Naive thymus-derived CD8-positive, alpha-beta T cell (primary cell): Measurements from ENCODE around the gene LRRC25. TPM values are rescaled to one million over a fixed set of nuclear protein-coding genes. Genes with fewer than 3 reads are reported as not detected.

Experiments
- ATAC-seq, 2 donors: fragments of 150-1000 bp; cut with Tn5 transposase in 1 of 2; sonication (Bioruptor Pico), chemical (Tn5 transposase) in 1 of 2; 1 replicate in 1 of 2; 2 replicates in 1 of 2; pipeline ENCODE4 v1.10.0; 2021; ENCODE audit warnings: mild to moderate bottlenecking in 2 of 2, moderate library complexity in 2 of 2
- POLR2A ChIA-PET: fragments of 350-600 bp; sonication (Branson Sonifier 250); formaldehyde crosslinking; loops from one replicate; lab custom pipeline; 2021; ENCODE audit warnings: antibody characterized with exemption; lab: Charles Lee
- DNase-seq, 10 donors: peaks; one replicate each; pipeline versions ENCODE4 v3.0.0 to v3.0.0-alpha.2; 2020 to 2022
- H3K27ac Mint-ChIP-seq, 10 donors: one replicate each; pipeline ENCODE4 v1.8.0; 2020 to 2022; ENCODE audit warnings: mild to moderate bottlenecking in 10 of 10, mixed read lengths in 10 of 10, moderate library complexity in 4 of 10, inconsistent platforms in 1 of 10
- H3K27me3 Mint-ChIP-seq, 5 donors: one replicate each; pipeline ENCODE4 v1.8.0; 2021 to 2022; ENCODE audit warnings: mixed read lengths in 5 of 5
- H3K36me3 Mint-ChIP-seq, 3 donors: one replicate each; pipeline ENCODE4 v1.8.0; 2020 to 2022; ENCODE audit warnings: mixed read lengths in 3 of 3, mild to moderate bottlenecking in 2 of 3, inconsistent platforms in 1 of 3
- H3K4me1 Mint-ChIP-seq, 4 donors: one replicate each; pipeline ENCODE4 v1.8.0; 2021 to 2022; ENCODE audit warnings: mixed read lengths in 4 of 4
- H3K4me3 Mint-ChIP-seq, 10 donors: one replicate each; pipeline ENCODE4 v1.8.0; 2020 to 2022; ENCODE audit warnings: mild to moderate bottlenecking in 10 of 10, mixed read lengths in 10 of 10, moderate library complexity in 6 of 10, inconsistent platforms in 1 of 10
- H3K9me3 Mint-ChIP-seq, 9 donors: one replicate each; pipeline ENCODE4 v1.8.0; 2020 to 2022; ENCODE audit warnings: mixed read lengths in 9 of 9, mild to moderate bottlenecking in 3 of 9, inconsistent platforms in 1 of 9, moderate library complexity in 1 of 9
- polyA plus RNA-seq, 3 donors: library from polyadenylated mRNA; unstranded; fragments of 300-500 nt; fragmentation: Illumina TruSeq; gene quantifications; one replicate each; pipeline ENCODE4 v1.2.3, GENCODE V29; 2021
- total RNA-seq, 8 experiments: library from RNA in 2 of 8; stranded (reverse) in 2 of 8; gene quantifications; one replicate each; pipeline ENCODE4 v1.2.3 and lab custom pipeline; 2021 to 2026

Gene LRRC25
- total and polyA plus RNA-seq, 5 experiments from 2014 or later: 0.13 to 0.39 (median 0.21) TPM; not detected in 1

DNA sequence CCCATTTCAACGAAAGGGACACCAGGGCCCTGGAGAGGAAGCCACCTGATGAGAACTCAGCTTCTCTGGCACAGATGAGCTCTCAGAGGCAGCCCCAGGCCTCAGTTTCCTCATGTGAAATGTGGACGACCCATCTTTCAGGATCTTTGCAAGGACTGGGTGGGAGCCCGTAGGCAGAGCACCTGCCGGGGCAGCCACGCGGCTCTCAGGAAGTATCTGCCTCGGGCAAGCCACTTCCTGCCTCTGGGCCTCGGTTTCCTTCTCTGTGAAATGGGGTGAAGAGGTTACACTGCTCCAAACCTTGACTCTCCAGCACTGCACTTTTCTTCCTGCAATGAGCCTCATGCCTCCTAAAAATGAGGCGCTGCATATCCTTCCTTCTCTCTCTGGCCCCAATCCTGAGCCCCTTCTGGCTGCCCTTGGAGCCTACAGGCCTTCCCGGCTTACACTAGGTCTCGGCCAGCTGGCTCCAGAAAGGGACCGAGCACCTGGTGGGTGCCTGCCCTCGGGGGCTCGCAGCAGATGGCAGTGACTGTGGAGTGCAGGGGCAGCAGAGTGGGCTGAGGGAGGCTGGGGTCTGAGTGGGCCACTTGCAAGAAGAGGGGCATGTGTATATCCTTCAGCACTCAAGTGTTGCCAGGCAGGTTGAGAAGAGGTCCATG lies 25.2 kb upstream of the LRRC25 start:
- H3K9me3 Mint-ChIP-seq: no peaks in the 10 kb centered on the region
- peak overlapping the region in 7 of 10 donors; percentile 35 to 95 (median 70) for H3K27ac Mint-ChIP-seq
- ATAC-seq (no peak), DNase-seq (no peak)
- H3K4me3 Mint-ChIP-seq: peak overlapping the region in 9 of 10 donors; percentile 12 to 92 (median 50)
- H3K36me3 Mint-ChIP-seq: no peaks in the 10 kb centered on the region
- POLR2A ChIA-PET: interaction anchor here (1.0 to 4.6 kb wide), 4 partner anchors 9 to 142 kb away, joined by 3 to 33 read pairs (median 4); partner anchors contain the start of gene JUND
- peaks cover 32 to 76% (median 73%) of the 10 kb centered on the region in 4 donors for H3K4me1 Mint-ChIP-seq
- H3K27me3 Mint-ChIP-seq: peaks cover 0 to 10% (median 0%) of the 10 kb centered on the region in 5 donors

GRCh38 chr19:18421371-18421959 lies 24.0 kb upstream of the LRRC25 start:
- no peaks in the 10 kb centered on the region for H3K36me3 Mint-ChIP-seq
- H3K4me1 Mint-ChIP-seq: peaks cover 36 to 81% (median 78%) of the 10 kb centered on the region in 4 donors
- ATAC-seq (no peak), DNase-seq (no peak)
- POLR2A ChIA-PET: interaction anchor here (1.0 to 4.6 kb wide), 4 partner anchors 8 to 141 kb away, joined by 3 to 33 read pairs (median 4); partner anchors contain the start of gene JUND
- H3K9me3 Mint-ChIP-seq: no peaks in the 10 kb centered on the region
- peak overlapping the region in 9 of 10 donors; percentile 62 to 95 (median 85) for H3K27ac Mint-ChIP-seq
- H3K27me3 Mint-ChIP-seq: peaks cover 0 to 17% (median 4%) of the 10 kb centered on the region in 5 donors
- H3K4me3 Mint-ChIP-seq: peak overlapping the region in 9 of 10 donors; percentile 33 to 92 (median 82)

DNA sequence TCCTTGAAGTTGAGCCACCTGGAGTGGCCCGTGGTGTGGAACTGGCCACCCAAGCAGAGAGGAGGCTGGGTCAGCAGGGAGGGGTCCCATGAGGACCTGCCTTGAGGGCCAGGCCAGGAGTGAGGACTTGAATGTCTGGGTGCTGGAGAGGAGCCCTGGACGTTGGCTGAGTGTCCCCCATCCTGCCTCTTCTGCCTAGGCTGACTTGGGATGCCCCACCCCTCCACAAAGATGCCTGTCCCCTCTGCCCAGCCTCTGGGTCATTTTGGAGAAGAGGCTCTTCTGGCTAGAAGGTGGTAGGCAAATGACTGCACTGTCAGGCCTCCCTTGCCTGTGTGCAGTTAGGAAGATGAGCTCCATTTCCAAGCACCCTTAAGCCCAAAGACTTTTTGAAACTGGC lies 23.5 kb upstream of the LRRC25 start:
- peaks cover 38 to 83% (median 81%) of the 10 kb centered on the region in 4 donors for H3K4me1 Mint-ChIP-seq
- H3K9me3 Mint-ChIP-seq: no peaks in the 10 kb centered on the region
- DNase-seq: no peak
- peak overlapping the region; percentile 74 to 92 (median 84) for H3K4me3 Mint-ChIP-seq
- H3K27ac Mint-ChIP-seq: peak overlapping the region in 7 of 10 donors; percentile 56 to 95 (median 85)
- peaks cover 0 to 20% (median 8%) of the 10 kb centered on the region in 5 donors for H3K27me3 Mint-ChIP-seq
- no peaks in the 10 kb centered on the region for H3K36me3 Mint-ChIP-seq
- ATAC-seq: no peak
- POLR2A ChIA-PET: interaction anchor here (1.5 to 4.9 kb wide), 3 partner anchors 7 to 140 kb away, joined by 5 to 50 read pairs (median 33); partner anchors contain the start of gene JUND

DNA sequence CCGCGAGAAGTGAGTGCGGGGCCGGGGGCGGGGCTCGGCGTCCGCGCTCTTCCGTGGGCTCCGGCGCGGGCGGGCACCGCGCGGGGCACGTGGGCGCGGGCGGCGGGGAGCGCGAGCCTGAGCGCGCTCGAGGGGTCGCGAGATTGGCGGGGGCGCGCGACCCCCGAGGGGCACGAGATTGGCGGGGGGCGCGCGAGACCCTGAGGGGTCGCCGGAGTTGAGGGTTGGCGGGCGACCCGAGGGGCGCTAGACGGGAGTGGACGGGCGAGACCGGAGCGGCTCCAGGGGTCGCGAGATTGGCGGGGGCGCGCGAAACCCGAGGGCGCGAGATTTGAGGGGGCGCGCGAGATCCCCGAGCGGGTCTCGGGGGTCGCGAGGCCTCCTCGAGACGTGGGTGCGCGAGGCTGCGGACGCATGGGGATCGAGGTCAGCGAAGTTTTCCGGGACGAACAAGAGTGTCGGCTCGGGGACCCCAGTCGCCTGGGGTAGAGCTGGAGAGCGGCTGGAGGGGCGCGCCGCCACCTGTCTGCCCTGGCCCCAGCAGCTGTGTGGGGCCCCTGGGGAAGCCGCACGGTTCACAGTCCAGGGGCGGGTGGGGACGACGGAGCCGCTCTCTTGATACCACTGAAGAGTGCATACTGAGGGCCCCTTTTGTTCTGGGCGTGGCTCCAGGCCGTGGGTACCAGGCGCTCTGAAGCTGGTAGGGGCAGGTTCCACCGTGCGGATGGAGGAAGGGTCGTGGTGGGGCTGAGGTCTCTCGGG lies 22.5 kb upstream of the LRRC25 start:
- Mint-ChIP-seq H3K9me3 (no peaks in the 10 kb centered on the region), H3K27me3 (peaks cover 0 to 28% (median 9%) of the 10 kb centered on the region in 5 donors), H3K27ac (peak overlapping the region in 9 of 10 donors; percentile 63 to 95 (median 87)), H3K36me3 (no peaks in the 10 kb centered on the region), H3K4me3 (peak overlapping the region; percentile 74 to 92 (median 84)), H3K4me1 (peaks cover 38 to 83% (median 81%) of the 10 kb centered on the region in 4 donors)
- DNase-seq (peak in 3 of 10 donors; percentile 33 to 71 (median 39)), ATAC-seq (peak; percentile 32 to 34)
- POLR2A ChIA-PET: interaction anchor here (0.7 to 4.9 kb wide), 9 partner anchors 8 to 401 kb away, joined by 3 to 50 read pairs (median 7); partner anchors contain the start of gene JUND

DNA sequence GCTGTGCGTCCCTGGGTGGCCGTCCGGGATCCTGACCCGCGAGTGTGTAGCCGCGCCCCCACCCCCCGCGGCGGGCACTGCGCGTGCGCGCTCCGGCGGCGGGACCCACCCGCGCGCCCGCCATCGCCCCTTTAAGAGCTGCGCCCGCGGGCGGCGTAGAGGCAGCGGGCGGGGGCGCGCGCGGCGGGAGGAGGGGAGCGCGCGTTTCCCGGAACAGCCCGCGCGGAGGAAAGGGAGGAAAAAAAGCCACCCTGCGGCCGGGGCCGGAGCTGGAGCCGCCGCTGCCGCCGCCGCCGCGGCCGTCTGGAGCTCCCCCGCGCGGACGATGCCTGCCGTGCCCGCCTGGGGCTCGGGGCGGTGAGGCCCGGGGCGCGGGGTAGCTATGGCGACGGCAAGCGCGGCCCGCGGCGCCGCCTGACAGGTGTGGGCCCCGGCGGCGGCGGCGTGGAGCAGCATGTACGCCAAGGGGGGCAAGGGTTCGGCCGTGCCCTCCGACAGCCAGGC lies 21.8 kb upstream of the LRRC25 start, which contains the start of gene SSBP4:
SSBP4 (plus strand) TSS at position 204 of the 504 bp plus-strand sequence; CDS start at position 455, 251 bp downstream.
- Mint-ChIP-seq H3K36me3 (no peaks in the 10 kb centered on the region), H3K27me3 (peaks cover 0 to 32% (median 9%) of the 10 kb centered on the region in 5 donors), H3K27ac (peak within 1 kb of the TSS; percentile 53 to 95 (median 86)), H3K4me3 (peak within 1 kb of the TSS; percentile 74 to 92 (median 86)), H3K4me1 (peaks cover 38 to 84% (median 82%) of the 10 kb centered on the region in 4 donors), H3K9me3 (no peaks in the 10 kb centered on the region)
- ATAC-seq (peak; percentile 62 to 67), DNase-seq (peak; percentile 50 to 78 (median 69))
- POLR2A ChIA-PET: interaction anchor here (0.6 to 4.9 kb wide), 15 partner anchors 9 to 487 kb away, joined by 3 to 50 read pairs (median 5); partner anchors contain the start of genes CCDC124, JUND, RAB3A and UPF1

DNA sequence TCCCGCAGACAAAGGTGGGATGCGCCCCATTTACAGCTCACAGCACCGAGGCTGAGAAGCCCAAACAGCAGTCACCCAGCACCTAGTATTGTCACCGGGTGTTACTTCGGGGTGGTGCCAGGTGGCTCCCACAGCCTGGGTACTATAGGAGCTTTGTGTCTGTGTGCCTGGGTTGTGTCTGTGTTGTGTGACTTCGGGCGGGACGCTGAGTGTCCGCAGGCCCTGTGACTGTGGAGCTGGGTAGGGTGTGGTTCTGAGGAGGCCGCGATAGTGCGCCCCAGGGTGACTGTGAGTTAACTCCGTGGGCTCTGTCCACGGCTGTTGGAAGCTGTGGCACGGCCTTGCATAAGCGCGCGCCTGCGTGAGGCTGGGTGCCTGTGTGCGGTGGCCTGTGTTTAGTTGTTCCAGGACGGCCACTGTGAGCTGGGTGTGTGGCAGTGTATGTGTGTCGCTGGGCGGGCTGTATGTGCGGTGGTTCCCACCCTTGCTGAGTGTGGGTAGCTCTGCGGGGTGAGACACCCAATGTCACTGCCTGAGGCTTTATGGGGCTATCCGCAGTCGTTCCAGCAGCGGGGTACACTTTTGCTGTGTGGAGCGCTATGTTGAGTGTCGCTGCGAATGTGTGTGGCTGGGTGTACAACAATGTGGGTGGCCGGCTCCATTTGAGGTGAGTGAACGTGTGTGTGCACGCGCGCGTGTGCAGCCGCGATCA lies 21.2 kb upstream of the LRRC25 start:
- Mint-ChIP-seq H3K4me1 (peaks cover 40 to 82% (median 79%) of the 10 kb centered on the region in 4 donors), H3K27ac (peak overlapping the region; percentile 53 to 95 (median 84)), H3K36me3 (no peaks in the 10 kb centered on the region), H3K4me3 (peak overlapping the region; percentile 73 to 90 (median 85)), H3K27me3 (peaks cover 0 to 36% (median 9%) of the 10 kb centered on the region in 5 donors), H3K9me3 (no peaks in the 10 kb centered on the region)
- peak; percentile 43 for ATAC-seq
- peak in 3 of 10 donors; percentile 23 to 43 (median 41) for DNase-seq
- POLR2A ChIA-PET: interaction anchor here (0.6 to 4.9 kb wide), 16 partner anchors 10 to 486 kb away, joined by 3 to 50 read pairs (median 4); partner anchors contain the start of genes CCDC124, JUND, RAB3A and UPF1

DNA sequence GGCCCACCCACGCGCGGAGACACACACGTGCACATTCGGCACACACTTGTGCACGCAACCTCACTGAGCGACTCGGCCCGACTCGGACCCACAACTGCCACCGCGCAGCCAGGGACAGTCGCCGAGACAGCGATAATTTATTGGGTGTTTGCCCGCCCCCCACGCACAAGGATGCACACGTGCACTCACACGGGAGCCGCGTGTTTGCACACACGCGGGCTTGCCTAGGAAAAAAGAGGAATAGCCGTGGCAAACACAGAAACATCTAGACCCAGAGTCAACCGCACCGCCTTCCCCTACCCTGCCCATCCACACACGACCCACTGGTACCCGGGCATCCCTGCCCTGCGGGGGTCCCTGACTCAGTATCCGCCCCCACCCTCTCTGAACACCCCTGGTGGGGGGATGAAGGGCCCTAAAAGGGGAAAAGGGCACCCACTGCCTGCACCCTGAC lies 20.6 kb upstream of the LRRC25 start:
- ATAC-seq (no peak), DNase-seq (no peak)
- H3K4me1 Mint-ChIP-seq: peaks cover 38 to 76% (median 75%) of the 10 kb centered on the region in 4 donors
- H3K36me3 Mint-ChIP-seq: no peaks in the 10 kb centered on the region
- peak overlapping the region in 7 of 10 donors; percentile 65 to 95 (median 82) for H3K27ac Mint-ChIP-seq
- no peaks in the 10 kb centered on the region for H3K9me3 Mint-ChIP-seq
- H3K4me3 Mint-ChIP-seq: peak overlapping the region; percentile 73 to 90 (median 85)
- peaks cover 0 to 36% (median 9%) of the 10 kb centered on the region in 5 donors for H3K27me3 Mint-ChIP-seq
- POLR2A ChIA-PET: interaction anchor here (0.8 to 4.9 kb wide), 10 partner anchors 7 to 414 kb away, joined by 3 to 50 read pairs (median 6); partner anchors contain the start of genes JUND and UPF1

DNA sequence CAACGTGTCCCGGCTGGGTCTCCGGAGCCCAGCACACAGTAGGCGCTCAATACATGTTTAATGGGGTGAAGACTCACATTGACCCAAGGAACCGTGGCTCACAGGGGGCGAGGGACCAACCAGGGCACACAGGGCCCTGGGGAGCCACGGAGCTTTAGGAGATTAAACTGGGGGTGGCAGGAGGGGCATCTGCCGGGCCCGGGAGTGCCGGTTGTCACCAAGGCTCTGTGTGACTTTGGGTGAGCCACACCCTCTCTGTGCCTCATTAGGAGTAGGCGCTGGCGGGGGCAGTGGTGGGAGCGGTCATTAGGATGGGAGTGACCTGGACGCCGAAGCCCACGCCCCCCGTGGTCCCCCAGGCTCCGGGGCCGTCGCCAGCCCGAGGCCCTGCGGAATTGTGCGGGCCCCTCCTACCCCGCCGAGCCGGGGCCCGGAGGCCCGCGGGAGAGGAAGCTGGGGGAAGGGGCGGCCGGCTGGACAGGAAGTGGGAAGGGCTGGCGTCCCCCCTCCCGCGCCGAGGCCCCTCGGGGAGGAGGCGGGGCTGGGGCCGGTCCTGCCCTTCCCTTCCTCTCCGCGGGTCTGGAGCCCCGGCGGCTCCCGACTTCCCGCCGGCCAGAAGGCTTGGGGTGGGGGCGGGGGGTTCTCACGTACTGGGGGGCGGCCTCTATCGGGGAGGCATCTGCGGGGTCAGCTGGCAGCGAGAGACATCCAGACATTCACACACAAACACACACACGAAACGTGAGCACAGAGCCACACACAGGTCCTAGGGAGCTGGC lies 20.0 kb upstream of the LRRC25 start:
- DNase-seq: peak in 2 of 10 donors; percentile 1 to 20
- ATAC-seq: no peak
- Mint-ChIP-seq H3K27ac (peak overlapping the region in 7 of 10 donors; percentile 65 to 95 (median 82)), H3K27me3 (peaks cover 0 to 41% (median 9%) of the 10 kb centered on the region in 5 donors), H3K4me1 (peaks cover 34 to 70% (median 69%) of the 10 kb centered on the region in 4 donors), H3K36me3 (no peaks in the 10 kb centered on the region), H3K4me3 (peak overlapping the region; percentile 73 to 90 (median 85)), H3K9me3 (no peaks in the 10 kb centered on the region)
- POLR2A ChIA-PET: interaction anchor here (0.7 to 4.9 kb wide), 8 partner anchors 8 to 414 kb away, joined by 3 to 50 read pairs (median 4); partner anchors contain the start of genes JUND and UPF1

- no peaks in the 10 kb centered on the region for H3K9me3 Mint-ChIP-seq
- POLR2A ChIA-PET: interaction anchor here (0.7 to 4.9 kb wide), 4 partner anchors 9 to 406 kb away, joined by 3 to 50 read pairs (median 12); partner anchors contain the start of gene JUND
- H3K27me3 Mint-ChIP-seq: peaks cover 0 to 43% (median 9%) of the 10 kb centered on the region in 5 donors
- ATAC-seq: peak; percentile 18 to 29
- peak in 8 of 10 donors; percentile 40 to 73 (median 48) for DNase-seq
- H3K36me3 Mint-ChIP-seq: no peaks in the 10 kb centered on the region
- peak overlapping the region; percentile 69 to 85 (median 78) for H3K4me3 Mint-ChIP-seq
- peaks cover 34 to 63% (median 63%) of the 10 kb centered on the region in 4 donors for H3K4me1 Mint-ChIP-seq
- peak overlapping the region in 8 of 10 donors; percentile 34 to 90 (median 62) for H3K27ac Mint-ChIP-seq
Observed at GRCh38 chr19:18416778-18417249, 19.4 kb upstream of the LRRC25 start.
